Psoas muscle (tissue), 8 donors: Measurements from ENCODE around the gene MYO1B. TPM values are rescaled to one million over a fixed set of nuclear protein-coding genes. Genes with fewer than 3 reads are reported as not detected.

Experiments used
- ATAC-seq, 4 donors: fragments of 200-7000 bp; cut with Tn5 transposase; one replicate each; pipeline ENCODE4 v1.9.1; 2020; ENCODE audit warnings: moderate library complexity in 3 of 4, mild to moderate bottlenecking in 2 of 4
- DNase-seq, 2 donors: peaks; one replicate each; pipeline ENCODE4 v3.0.0-alpha.2; 2020
- H3K27ac ChIP-seq: fragments of 200-600 bp; one replicate; pipeline ENCODE4 v1.8.0; 2022
- H3K27me3 ChIP-seq, 3 donors: fragments of 200-600 bp in 1 of 3; one replicate each; pipeline versions ENCODE4 v1.6.1 to v1.8.0; 2013 to 2022; ENCODE audit warnings: low read length in 2 of 3, mild to moderate bottlenecking in 2 of 3, moderate library complexity in 1 of 3; ENCODE audit not compliant: insufficient read depth in 3 of 3
- H3K36me3 ChIP-seq, 2 donors: fragments of 200-600 bp in 1 of 2; one replicate each; pipeline versions ENCODE4 v1.6.1 to v1.8.0; 2013 to 2022; ENCODE audit warnings: low read depth in 1 of 2, mild to moderate bottlenecking in 1 of 2, moderate library complexity in 1 of 2; ENCODE audit not compliant: insufficient read depth in 1 of 2
- H3K4me1 ChIP-seq: fragments of 200-600 bp; one replicate; pipeline ENCODE4 v1.8.0; 2022
- H3K4me3 ChIP-seq: fragments of 200-600 bp; one replicate; pipeline ENCODE4 v1.8.0; 2022; ENCODE audit warnings: mild to moderate bottlenecking
- H3K9me3 ChIP-seq: fragments of 200-600 bp; one replicate; pipeline ENCODE4 v1.8.0; 2022
- CTCF ChIP-seq: fragments of 200-600 bp; IDR thresholded peaks from one replicate; pipeline ENCODE4 v1.8.0; 2022; ENCODE audit warnings: antibody characterized with exemption
- WGBS, 3 donors: extraction: QIAGEN DNeasy Blood & Tissue Kit; methylation state at CpG; one replicate each; pipeline versions ENCODE4 v1.1.6 to v1.1.7; 2013; 5-methylcytosine and 5-hydroxymethylcytosine counted together
- intact Hi-C, 2 donors: fragments of 100-400 bp; cut with DNase I; formaldehyde crosslinking; loops; one replicate each; pipeline versions ENCODE4 v1.11.0 to v1.14.2; 2022
- polyA plus RNA-seq, 3 donors: library from polyadenylated mRNA; stranded (reverse); fragments of 200-250 nt; gene quantifications; one replicate each; pipeline ENCODE4 v1.2.3, GENCODE V29; 2013
- total RNA-seq, 4 donors: library from RNA; stranded (reverse); fragmentation: NEBNext Ultra II Directional in 2 of 4; extraction: Animal tissue kit (Norgen Biotek cat#: 25700) in 2 of 4; gene quantifications; one replicate each; pipeline versions ENCODE4 v1.2.1 to v1.2.4, GENCODE V29; 2021 to 2023
- donor health status: healthy with polysubstance abuse.
- donor health status: DM: no; HTN: no; CAD: no; lungs with moderate emphysema.
- donor health status: Bipolar disorder and iron deficiency.
- donor health status: healthy.
- donor health status: DM: yes; HTN: yes; CAD: no.
- donor health status: DM: no; HTN: no; CAD: no.
- donor health status: DM: no; HTN: no; CAD: no.
- donor health status: DM: yes; HTN: yes; CAD: no.

MYO1B gene
- total and polyA plus RNA-seq, 7 donors, result 4.4 to 14.1 (median 7.9) TPM

DNA sequence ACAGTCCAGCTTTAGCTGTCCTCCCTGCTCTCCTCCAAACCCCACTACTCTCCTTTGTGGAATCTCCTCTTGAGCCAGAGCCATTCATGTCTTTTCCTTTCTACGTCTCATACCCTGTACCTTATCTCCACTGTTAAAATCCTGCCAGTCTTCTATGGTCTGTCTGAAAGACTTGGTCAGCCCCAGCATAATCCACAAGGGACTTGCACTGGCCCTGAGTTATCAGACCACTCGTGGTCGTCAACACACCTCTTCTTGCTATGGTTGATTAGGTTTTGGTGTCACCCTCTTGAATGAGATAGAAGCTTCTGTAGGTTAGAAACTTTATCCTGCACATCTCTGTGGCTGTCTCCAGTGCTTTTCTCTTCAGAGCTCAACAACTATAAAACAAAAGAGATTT lies 56.8 kb downstream of the MYO1B start:
- no peak overlapping the region for H3K4me3 ChIP-seq
- no peaks in the 10 kb centered on the region for H3K9me3 ChIP-seq
- intact Hi-C loops, result no loop called here
- no peaks in the 10 kb centered on the region for H3K27me3 ChIP-seq
- no peak for DNase-seq
- no peak overlapping the region for H3K27ac ChIP-seq
- no peak for ATAC-seq
- 85 to 87% (median 86%) methylated on average over 3 of the region's 3 CpGs for WGBS, 3 donors
- H3K36me3 ChIP-seq, result no peaks in the 10 kb centered on the region
- no peaks in the 10 kb centered on the region for H3K4me1 ChIP-seq
- TF ChIP-seq CTCF, result no peak

- ATAC-seq (no peak), DNase-seq (no peak)
- intact Hi-C loops, result no loop called here
- Histone ChIP-seq H3K4me3 (no peak overlapping the region), H3K9me3 (no peaks in the 10 kb centered on the region), H3K27me3 (no peaks in the 10 kb centered on the region), H3K4me1 (no peaks in the 10 kb centered on the region), H3K36me3 (no peaks in the 10 kb centered on the region), H3K27ac (no peak overlapping the region)
- 86 to 91% (median 86%) methylated on average over 3 of the region's 3 CpGs for WGBS, 3 donors
- no peak for TF ChIP-seq CTCF
Measured at GRCh38 chr2:191302459-191303139, 57.4 kb downstream of the MYO1B start.

GRCh38 chr2:191303140-191304005 lies 58.2 kb downstream of the MYO1B start:
- H3K27ac ChIP-seq, result no peak overlapping the region
- 63 to 65% (median 65%) methylated on average over 5 of the region's 5 CpGs for WGBS, 3 donors

More at GRCh38 chr2:191303140-191304005, 58.2 kb downstream of the MYO1B start:
- intact Hi-C loops, result no loop called here
- no peaks in the 10 kb centered on the region for H3K27me3 ChIP-seq
- H3K4me3 ChIP-seq, result no peak overlapping the region
- DNase-seq, result no peak
- H3K4me1 ChIP-seq, result no peaks in the 10 kb centered on the region
- H3K9me3 ChIP-seq, result no peaks in the 10 kb centered on the region
- ATAC-seq, result no peak
- no peaks in the 10 kb centered on the region for H3K36me3 ChIP-seq
- no peak for TF ChIP-seq CTCF
